Activated CD4-positive, alpha-beta T cell treated with anti-CD3 and anti-CD28 coated beads, Interleukin-2, amount 50 U/mL, for 1 hour (primary cell): ENCODE measurements around the gene EVX2.

Source experiments
- DNase-seq: peaks from one replicate; pipeline ENCODE4 v3.0.0-alpha.2; 2020

Gene EVX2

GRCh38 chr2:176039375-176039774 is 44.4 kb downstream of the EVX2 start:
- DNase-seq = no peak

- DNase-seq = no peak
These were observed 45.1 kb downstream of the EVX2 start for GRCh38 chr2:176038694-176039093.

GRCh38 chr2:176035013-176035691 is 48.6 kb downstream of the EVX2 start:
- DNase-seq = no peak

GRCh38 chr2:176027806-176028205 is 56.0 kb downstream of the EVX2 start:
- DNase-seq = no peak
